ENCODE results near the gene MYO5A.

DNA sequence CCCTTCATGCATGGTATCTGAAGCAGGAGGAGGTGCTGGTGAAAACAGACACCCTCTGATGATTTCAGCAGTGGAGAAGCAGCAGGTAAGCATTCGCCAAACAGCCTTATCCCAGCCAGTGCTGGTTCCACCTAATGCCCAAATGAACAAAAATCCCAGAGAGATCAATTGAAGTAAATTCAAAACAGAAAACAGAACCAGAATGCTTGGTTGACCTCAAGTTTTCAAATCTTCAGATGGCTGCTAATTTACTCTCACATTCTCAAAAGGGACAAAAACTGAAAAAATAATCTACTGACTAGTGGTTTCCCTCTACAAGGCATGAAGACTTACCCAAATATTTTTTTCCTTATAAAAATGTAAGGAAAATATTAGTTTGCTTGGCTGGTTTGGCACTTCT is 146.0 kb downstream of the MYO5A start:
- TF ChIP-seq, protein P1, sequence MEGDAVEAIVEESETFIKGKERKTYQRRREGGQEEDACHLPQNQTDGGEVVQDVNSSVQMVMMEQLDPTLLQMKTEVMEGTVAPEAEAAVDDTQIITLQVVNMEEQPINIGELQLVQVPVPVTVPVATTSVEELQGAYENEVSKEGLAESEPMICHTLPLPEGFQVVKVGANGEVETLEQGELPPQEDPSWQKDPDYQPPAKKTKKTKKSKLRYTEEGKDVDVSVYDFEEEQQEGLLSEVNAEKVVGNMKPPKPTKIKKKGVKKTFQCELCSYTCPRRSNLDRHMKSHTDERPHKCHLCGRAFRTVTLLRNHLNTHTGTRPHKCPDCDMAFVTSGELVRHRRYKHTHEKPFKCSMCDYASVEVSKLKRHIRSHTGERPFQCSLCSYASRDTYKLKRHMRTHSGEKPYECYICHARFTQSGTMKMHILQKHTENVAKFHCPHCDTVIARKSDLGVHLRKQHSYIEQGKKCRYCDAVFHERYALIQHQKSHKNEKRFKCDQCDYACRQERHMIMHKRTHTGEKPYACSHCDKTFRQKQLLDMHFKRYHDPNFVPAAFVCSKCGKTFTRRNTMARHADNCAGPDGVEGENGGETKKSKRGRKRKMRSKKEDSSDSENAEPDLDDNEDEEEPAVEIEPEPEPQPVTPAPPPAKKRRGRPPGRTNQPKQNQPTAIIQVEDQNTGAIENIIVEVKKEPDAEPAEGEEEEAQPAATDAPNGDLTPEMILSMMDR (IDR thresholded peaks at IDR 0.05) = no peak
- no peak for TF ChIP-seq POLR2A (IDR thresholded peaks at IDR 0.05)
